Cerebellar nuclear complex (tissue), 1 donor: ENCODE results near the gene NECAB2.

Experiments used
- DNase-seq, 2 experiments: peaks; one replicate each; lab custom pipeline; 2025; lab: John Stamatoyannopoulos, UW

The NECAB2 gene

DNA sequence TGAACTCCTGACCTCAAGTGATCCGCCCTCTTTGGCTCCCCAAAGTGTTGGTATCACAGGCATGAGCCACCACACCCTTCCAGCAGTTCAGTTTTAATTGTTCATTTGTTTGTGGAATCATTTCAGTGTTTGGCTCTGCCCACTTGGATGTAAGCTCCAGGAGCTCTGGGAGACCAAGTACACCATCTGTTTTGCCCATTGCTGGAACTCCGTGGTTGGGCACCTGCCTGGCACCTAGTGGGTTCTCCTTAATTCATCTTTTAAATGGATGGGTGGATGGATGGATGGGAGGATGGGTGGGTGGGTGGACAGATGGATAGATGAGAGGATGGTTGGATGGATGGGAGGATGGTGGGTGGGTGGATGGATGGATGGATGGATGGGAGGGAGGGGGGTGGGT is 953 bp upstream of the NECAB2 start:
- DNase-seq, result no peak

- no peak for DNase-seq
Measured at GRCh38 chr16:83968306-83968851, 335 bp downstream of the NECAB2 start.

- DNase-seq, result no peak
Measured at GRCh38 chr16:83968891-83969649, 1.0 kb downstream of the NECAB2 start.

GRCh38 chr16:83969771-83970429 is 1.9 kb downstream of the NECAB2 start:
- no peak for DNase-seq

- DNase-seq, result no peak
Measured at GRCh38 chr16:83970430-83970815, 2.4 kb downstream of the NECAB2 start.

- DNase-seq, result no peak
Measured at GRCh38 chr16:83971165-83972130, 3.4 kb downstream of the NECAB2 start.

DNA sequence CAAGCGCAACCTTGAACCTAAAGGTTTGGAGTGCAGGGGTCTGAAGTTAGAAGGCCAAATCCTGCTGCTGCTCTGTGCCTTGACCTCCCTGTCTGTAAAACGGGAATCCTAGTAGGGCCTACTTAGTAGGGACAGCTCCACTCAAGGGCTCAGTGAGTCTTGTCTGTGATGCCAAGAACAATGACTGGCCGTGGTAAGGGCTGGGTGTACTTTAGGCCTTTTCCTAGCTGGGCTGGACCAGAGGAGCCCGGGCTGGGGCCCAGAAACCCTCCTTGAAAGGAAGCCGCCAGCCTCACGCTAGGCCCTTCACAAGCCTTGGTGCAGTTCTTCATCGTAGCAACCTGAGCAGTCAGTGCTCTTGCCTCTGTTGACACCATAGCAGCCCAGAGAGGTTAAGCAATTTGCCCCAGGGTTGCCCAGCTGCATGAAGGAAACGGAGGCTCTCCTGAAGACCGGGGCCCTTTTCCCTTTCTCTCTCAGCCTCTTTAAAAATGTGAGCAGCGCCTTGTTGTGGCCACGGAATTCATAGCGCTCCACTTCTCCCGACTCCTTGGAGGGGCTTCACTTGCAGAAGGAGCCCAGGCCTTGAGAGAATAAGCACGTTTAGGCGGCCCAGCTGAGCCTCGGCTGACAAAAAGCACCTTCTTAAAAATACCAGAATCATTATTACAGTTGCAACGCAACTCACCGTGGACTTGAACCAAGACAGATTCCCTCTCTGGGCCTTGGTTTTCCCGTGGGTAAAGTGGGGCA is 4.4 kb downstream of the NECAB2 start:
- no peak for DNase-seq

DNA sequence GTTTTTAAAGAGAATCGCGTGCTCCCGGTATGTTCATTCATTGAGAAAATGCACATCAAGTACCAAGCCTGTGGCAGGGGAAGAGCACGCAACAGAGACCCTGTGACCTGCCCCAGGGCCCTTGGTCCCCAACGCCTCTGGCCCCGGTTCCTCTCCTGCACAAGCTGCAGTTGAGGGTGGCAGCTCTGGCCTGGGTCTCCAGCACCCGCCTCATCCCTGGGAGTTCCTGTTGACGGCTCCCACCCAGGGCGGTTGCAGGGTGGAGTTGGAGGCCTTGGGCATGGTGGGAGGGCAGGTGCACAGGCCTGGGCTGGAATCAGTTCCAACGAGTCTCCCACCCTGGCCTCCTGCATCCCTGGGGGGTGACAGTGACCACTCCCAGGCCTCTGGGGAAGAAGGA is 5.0 kb downstream of the NECAB2 start:
- no peak for DNase-seq

DNA sequence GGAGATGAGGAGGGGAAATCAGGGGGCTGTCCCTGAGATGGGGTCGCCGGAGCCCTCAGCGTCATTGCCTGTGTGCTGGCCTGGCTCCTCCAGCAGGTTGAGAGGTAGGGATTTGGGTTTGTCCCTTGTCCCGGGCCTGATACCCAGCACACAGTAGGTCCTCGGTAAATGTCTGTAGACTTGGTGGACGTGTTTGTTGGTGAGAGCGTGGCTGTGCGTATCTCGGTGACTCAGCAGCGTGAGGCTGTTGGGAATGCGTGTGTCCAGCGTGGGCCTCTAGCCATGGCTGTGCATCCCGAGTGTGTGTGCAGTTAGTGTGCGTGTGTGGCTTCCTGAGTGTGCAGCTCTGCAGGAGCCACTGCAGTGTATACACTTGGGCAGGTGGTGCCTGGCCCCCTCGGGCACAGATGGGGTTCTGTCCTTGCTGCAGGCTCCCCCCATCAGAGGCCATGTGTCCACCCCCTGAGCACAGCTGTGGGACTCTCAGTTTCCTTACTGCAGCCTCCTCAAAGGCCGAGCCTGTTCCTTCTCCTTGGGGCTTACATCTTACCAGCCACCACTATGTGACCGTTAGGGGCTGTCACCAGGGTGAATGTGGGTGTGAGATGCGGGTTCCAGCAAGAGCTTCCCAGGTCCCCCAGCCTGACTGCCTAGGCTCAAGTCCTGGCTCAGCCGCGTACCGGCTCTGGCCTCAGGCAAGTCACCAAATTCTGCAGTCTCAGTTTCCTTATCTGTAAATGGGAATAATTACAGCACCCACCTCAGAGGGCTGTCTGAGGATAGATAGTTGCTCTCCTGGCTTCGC is 5.7 kb downstream of the NECAB2 start:
- DNase-seq, result no peak

DNA sequence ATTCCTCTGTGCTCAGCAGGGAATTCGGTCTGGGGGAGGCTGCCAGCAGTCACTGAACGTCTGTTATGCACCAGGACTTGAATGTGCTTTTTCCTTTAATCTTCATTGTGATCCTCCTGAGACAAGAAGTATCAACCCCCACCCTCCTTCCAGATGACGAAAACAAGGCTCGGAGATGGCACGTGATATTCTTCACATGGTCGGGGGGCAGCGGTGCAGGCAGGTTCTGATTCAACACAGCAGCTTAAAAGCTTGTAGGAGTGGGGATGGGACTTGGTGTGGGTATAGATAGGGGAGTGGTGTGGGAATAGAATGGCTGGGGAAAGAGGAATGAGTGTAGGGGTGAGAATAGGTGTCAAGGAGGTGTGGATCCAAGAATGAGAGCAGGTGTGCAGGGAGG is 6.4 kb downstream of the NECAB2 start:
- DNase-seq, result no peak

DNA sequence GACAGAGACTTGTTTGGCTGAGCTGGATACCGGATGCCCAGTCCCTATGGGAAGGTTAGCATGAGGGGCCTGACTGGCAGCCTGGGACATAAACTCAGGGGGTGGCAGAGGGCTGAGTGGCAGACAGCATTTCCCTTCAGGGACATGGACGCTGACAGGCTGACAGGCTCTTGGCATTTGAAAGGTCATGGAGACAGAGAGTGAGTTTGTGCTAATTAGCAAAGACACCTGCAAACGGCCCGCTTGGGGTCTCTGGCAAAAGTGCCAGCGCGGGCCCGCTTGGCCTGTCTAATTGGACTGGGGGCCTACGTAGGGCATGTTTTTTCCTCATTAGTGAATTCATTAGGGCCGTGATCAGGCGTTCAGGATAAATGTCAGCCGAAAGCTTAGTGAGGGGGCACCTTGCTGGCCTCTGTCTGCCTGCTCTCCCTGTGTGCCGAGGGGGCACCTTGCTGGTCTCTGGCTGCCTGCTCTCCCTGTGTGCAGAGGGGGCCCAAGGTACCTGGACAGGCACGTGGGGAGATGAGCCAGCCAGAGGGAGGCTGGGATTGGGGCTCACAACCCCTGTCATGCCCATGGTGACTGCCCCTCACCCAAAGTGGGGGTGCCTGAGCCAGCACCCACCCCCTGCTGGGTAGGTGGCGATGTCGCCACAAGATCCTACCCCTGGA is 7.7 kb downstream of the NECAB2 start:
- DNase-seq, result no peak

DNA sequence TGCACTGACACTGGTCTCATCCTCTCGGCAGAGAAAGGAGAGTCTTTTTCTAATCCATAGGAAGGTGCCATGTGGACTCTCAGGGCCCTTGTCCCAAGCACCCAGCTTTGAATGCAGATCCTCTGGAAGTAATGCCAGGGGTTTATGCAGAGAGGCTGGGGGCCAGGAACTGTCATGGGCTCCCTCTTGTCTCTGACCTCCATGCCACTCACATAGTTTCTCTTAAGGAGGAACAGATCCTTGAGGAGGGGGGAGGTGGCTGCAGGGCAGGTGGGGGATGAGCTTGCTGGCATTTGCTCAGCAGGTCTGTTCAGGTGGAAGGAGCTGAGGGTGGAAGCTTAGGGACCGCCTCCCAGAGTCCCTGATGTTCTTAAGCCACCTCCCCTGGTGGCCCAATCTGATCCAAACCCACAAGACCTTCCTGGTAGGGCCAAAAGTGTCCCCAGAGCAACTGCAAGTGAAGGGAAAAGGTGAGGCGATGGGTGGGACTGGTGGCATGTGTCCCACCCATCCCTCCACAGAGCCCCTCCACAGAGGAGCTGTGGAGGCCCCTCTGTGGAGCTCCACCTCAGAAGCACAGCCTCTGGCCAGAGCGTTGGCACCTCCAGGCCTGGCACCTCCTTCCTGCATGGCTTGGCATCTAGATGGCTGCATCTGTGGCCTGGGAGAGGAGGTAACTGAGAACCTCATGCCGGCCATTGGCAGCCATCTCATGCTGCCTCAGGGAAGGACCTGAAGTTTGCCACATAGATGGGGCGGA is 9.2 kb downstream of the NECAB2 start:
- no peak for DNase-seq

GRCh38 chr16:83978401-83978904 is 10.4 kb downstream of the NECAB2 start:
- DNase-seq, result no peak

DNA sequence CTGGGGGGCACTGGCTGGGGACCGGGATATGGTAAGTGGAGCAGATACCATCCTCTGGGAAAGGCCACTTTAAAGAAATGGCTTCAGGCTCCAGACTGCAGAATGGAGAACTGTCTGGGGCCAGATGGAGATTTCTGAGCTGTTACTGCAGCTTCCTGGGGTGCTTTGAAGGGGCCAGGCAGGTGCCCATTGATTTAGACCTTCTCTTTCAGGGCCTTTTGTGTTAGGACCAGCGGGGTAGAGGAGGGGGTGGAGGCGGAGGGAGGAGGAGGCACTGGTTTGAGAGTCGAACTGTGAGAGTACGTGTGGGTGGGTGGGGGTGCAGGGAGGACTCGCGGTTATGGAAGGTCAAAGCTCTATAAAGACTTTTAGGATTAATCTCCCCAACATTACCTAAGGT is 11.4 kb downstream of the NECAB2 start:
- no peak for DNase-seq

DNA sequence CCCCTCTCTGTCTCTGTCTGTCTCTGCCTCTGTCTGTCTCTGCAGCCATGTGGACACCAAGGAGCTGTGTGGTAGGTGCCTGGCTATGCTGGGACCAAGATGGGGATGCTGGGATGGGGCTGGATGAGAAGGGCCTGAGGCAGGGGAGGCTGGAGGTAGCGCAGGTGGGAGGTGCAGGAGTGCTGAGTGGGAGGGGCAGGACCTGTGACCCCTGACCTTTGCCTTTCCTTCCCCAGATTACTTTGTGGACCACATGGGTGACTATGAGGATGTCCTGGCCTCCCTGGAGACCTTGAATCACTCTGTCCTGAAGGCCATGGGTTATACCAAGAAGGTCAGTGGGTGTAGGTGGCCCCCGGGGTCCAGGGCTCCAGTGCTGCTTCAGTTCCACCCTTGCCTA is 12.8 kb downstream of the NECAB2 start:
- no peak for DNase-seq

- no peak for DNase-seq
Measured at GRCh38 chr16:83981799-83982198, 13.8 kb downstream of the NECAB2 start.

DNA sequence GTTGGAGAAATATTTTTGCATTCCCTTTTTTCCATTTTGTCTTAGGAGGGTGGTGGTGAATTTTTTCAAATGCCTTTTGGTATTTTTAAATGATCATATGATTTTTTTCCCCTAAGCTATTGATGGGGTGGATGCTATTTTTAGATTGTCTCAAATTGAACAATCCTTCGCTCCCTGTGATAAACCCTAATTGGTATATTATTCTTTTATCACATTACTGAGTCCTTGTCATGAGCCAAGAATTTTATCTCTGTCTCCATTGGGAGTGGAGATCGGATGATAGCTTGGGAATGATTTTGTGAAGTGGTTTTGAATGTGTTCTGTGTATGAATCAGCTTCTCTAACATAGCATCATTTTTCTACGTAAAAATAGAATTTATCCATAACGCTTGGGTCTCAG is 15.4 kb downstream of the NECAB2 start:
- no peak for DNase-seq

- no peak for DNase-seq
Measured at GRCh38 chr16:83989300-83989699, 21.3 kb downstream of the NECAB2 start.

DNA sequence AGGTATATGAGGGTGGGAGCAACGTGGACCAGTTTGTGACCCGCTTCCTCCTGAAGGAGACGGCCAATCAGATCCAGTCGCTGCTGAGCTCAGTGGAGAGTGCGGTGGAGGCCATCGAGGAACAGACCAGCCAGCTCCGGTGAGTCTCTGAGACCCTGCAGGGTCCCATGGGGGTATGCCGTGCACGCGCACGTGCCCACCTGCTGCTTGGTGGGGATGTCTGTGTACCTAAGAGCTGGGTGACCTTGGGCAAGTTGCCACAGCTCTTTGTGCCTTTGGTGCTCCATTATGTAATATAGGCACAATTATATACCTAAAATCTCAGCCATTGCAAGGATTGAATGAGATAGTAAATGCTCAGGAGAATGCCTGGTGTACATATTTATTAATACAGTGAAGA is 22.4 kb downstream of the NECAB2 start:
- no peak for DNase-seq
